Activated CD4-positive, alpha-beta T cell treated with anti-CD3 and anti-CD28 coated beads for 1 hour (primary cell): Measurements from ENCODE around the gene ZNF225.
"Not testable (repeated sequence)": the region's sequence is repeated elsewhere in the genome, so short reads cannot be mapped to it uniquely, and the experiment has no call there.

Experiments used
- DNase-seq: peaks from one replicate; pipeline ENCODE4 v3.0.0-alpha.2; 2020

ZNF225 gene

GRCh38 chr19:44113138-44113783, at the start of gene ZNF225:
Gene ZNF225 (plus strand): TSS chr19:44113399. CDS start chr19:44115828, 2,429 bp downstream.
- DNase-seq: peak; percentile 69

DNA sequence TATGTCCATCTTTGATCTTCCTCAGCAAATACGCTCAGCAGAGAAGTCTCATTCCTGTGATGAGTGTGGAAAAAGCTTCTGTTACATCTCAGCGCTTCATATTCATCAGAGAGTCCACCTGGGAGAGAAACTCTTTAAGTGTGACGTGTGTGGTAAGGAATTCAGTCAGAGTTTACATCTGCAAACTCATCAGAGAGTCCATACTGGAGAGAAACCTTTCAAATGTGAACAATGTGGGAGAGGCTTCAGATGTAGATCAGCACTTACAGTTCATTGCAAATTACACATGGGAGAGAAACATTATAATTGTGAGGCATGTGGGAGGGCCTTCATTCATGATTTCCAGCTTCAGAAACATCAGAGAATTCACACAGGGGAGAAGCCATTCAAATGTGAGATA, 46.9 kb upstream of the ZNF225 start:
- no peak for DNase-seq

DNA sequence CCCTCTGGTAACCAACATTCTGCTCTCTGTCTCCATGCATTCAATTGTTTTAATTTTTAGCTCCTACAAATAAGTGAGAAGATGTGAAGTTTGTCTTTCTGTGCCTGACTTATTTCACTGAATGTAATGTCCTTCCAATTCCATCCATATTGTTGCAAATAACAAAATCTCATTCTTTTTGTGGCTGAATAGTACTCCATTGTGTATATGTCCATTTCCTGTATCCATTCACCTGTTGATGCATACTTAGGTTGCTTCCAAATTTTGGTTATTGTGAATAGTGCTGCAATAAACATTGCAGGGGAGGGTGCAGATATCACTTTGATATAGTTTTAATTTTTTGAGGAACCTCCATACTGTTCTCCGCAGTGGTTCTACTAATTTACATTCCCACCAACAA, 43.8 kb upstream of the ZNF225 start:
- DNase-seq: no peak

GRCh38 chr19:44071824-44072542, 41.2 kb upstream of the ZNF225 start, which contains the start of gene ZNF284:
Gene ZNF284 (plus strand): TSS chr19:44072159. CDS start chr19:44076390, 4,231 bp downstream.
- peak; percentile 76 for DNase-seq

- DNase-seq: no peak
Observed at GRCh38 chr19:44072543-44073401, 40.4 kb upstream of the ZNF225 start.

DNA sequence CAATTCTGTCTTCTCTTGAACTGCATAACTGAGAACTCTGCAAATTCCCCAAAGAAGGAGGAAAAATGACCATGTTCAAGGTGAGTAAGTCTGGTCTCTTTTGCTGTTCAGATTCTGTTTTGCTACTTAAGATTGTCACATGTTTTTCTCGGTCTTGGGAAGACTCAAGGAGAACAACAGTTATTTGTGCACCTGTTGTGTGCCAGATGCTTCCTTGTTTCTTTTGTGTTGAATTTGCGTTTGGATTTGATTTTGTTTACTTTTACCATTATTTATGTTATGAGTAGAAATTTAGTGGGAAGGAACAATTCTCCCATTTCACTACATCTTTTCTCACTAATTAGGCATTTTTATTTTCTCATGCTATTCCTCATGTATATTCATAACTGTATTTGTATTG, 36.9 kb upstream of the ZNF225 start:
- no peak for DNase-seq

- DNase-seq: no peak
Observed at GRCh38 chr19:44092108-44092507, 21.1 kb upstream of the ZNF225 start.

- peak; percentile 62 for DNase-seq
Observed at GRCh38 chr19:44093931-44094765, 19.1 kb upstream of the ZNF225 start, which contains the start of gene ZNF224. Gene ZNF224 (plus strand): TSS chr19:44094361. CDS start chr19:44097874, 3,513 bp downstream.

GRCh38 chr19:44107751-44108150, 5.4 kb upstream of the ZNF225 start:
- no peak for DNase-seq

- DNase-seq: no peak
Observed at GRCh38 chr19:44109458-44109857, 3.7 kb upstream of the ZNF225 start.

DNA sequence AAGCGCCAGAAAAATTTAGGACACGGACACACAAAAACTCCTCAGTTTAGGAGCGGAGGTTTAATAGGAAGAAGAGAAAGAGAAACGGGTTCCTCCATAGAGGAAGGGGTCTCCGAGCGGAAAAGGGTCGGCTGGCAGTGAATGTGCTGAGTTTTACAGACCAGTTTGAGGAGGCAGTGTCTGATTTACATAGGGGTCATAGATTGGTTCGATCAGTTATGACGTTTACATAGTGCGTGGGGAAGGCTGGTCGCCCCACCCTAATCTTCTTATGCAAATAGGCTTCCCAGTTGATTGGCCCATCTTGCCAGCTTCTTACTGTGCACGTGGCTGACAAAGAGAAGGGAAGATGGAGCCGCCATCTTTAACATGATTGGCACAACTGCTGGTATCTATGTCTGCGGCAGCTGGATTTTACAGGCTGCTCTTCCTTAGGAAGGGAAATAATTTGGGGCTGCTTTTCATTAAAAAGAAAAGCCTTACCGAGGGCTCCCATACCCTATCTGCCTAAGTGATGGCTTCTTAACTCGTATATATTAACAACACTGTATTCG, 1.2 kb upstream of the ZNF225 start:
- no peak for DNase-seq

DNA sequence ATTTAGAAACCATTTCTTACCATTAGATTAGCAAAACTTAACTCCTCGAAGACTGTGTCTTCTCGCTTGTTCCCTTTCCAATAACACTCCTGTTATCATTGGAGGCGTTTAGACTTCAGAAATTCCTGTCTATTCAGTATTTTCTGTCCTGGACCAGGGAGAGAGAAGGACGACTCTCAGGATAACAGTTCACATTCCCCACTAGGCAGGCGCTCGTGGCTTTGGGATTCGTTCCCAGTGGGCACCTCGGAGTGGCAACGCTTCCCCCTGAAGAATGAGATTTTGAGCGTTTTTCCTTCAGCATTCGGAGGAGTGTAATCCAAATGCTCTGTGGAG, 429 bp upstream of the ZNF225 start:
- DNase-seq: no peak

DNA sequence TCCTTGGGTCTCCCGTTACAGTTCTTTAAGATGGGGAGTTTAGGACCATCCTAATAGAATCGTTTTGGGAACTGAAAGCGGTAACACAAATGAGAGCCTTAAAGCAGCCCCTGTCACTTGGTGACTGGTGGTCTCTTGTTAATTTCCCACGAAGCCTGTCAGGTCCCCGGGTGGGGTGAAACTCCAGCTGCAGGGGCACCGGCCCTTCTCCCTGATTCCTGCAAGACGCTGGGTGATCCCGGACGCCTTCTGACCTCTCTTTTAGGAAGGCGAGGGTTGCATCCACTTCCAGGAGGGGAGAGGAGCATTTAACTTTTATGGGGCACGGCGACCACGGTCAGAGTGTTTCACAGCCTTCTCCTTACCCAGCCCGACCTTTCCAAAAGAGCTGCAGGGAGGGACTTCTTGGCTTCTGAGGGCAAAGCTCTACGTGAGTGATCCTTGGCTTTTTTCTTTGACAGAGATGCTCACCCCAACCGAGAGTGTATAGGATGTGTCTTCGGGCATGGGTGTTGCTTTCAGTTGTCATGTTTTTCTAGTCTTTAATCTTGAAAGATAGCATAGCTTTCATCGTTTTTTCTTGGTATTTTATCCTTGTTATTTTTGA, 688 bp downstream of the ZNF225 start:
- no peak for DNase-seq

- not testable (repeated sequence) for DNase-seq
Observed at GRCh38 chr19:44121162-44121561, 8.0 kb downstream of the ZNF225 start.

DNA sequence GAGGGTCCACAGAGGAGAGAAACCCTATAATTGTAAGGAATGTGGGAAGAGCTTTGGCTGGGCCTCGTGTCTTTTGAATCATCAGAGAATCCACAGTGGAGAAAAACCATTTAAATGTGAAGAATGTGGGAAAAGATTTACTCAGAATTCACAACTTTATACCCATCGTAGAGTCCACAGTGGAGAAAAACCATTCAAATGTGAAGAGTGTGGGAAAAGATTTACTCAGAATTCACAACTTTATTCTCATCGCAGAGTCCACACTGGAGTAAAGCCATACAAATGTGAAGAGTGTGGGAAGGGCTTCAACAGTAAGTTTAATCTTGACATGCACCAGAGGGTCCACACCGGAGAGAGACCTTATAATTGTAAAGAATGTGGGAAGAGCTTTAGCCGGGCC, 18.8 kb downstream of the ZNF225 start:
- no peak for DNase-seq

DNA sequence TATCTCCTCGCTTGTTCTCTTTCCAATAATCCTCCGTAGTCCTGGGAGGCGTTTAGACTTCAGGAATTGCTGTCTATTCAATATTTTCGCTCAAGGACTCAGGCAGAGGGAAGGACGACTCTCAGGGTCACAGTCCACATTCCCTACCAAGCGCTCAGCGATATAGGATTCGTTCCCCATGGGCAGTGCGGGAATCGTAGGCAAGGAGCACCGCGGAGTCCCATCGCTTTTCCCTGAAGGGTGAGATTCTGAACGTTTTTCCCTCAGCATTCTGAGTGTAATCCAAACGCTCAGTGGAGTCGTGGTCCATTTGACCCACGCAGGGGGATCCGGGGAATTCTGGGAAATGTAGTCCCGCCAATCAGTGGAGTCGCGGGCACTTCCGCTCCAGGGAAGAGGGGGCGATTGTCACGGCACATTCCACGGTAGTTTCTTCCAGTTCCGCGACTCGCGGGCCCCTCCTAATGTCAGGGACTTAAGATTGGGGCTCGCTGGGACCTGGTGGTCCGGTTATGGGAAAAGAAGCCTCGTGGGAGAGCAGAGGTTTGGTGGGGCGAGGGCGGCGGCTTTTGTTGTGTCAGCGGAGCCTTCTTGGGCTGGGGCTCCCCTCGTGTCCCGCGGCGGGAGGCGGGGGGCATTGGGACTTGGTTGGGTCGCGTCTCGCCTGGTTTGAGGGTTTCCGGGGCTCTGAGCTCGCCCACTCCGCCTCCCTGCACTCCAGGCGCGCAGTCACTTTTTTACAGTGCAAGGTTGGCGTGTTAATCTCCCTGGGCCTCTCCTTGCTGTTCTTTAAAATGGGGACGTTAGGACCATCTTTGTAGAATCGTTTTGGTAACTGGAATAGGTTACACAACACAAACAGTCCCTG, 28.2 kb downstream of the ZNF225 start, which contains the start of gene ZNF234:
ZNF234 (plus strand) TSS at position 364 of the 868 bp plus-strand sequence. CDS start 3,079 bp downstream, outside the sequence.
- DNase-seq: peak; percentile 49

DNA sequence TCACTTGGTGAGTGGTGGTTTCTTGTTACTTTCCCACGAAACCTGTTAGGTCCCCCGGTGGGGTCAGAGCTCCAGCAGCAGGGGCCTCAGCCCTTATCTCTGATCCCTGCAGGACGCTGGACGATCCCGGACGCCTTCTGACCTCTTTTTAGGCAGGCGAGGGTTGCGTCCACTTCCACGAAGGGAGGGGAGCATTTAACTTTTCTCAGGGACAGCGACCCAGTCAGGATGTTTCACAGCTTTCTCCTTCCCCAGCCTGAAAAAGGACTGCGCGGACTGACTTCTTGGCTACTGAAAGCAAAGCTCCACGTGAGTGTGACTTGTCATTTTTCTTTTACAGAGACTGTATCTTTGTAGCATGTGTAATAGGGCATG, 28.8 kb downstream of the ZNF225 start:
- DNase-seq: no peak

DNA sequence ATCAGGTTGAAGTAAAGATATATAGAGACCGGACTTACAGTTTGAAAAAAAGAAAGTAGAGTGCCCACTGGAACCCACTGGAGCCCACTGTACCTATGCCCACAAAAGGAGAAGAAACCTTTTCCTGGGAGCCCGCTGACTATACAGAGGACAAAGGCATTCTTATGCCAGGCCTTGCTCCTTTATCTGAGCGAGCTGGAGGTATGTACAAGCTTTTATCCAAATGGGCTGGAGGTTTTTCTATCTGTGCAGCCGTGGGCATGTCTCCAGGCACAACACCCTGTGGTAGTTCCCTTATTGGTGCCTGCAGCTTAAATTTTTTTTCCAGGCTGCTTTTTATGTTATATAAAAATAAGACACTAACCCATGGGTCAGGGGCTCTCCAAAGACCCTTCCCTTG, 36.6 kb downstream of the ZNF225 start:
- DNase-seq: no peak

GRCh38 chr19:44151491-44151890, 38.3 kb downstream of the ZNF225 start:
- no peak for DNase-seq

DNA sequence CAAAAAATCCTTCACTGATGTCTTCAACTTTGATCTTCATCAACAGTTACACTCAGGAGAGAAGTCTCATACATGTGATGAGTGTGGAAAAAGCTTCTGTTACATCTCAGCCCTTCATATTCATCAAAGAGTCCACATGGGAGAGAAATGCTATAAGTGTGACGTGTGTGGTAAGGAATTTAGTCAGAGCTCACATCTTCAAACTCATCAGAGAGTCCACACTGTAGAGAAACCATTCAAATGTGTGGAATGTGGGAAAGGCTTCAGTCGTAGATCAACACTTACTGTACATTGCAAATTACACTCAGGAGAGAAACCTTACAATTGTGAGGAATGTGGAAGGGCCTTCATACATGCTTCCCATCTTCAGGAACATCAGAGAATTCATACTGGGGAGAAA, 43.3 kb downstream of the ZNF225 start:
- DNase-seq: no peak

- DNase-seq: no peak
Observed at GRCh38 chr19:44163789-44164188, 50.6 kb downstream of the ZNF225 start.
